Measurements from ENCODE around the gene NFKB2. TPM values are rescaled to one million over a fixed set of nuclear protein-coding genes. Genes with fewer than 3 reads are reported as not detected.

The NFKB2 gene
- total RNA-seq, 2 experiments from 2014 or later: 240 to 256 TPM

- Histone ChIP-seq H3K4me1 (ENCODE audit: insufficient read depth, low read length) (peaks cover 38% of the 10 kb centered on the region), H3K9me3 (ENCODE audit: control insufficient read depth in 1 of 2, insufficient read depth in 1 of 2, low read length in 2 of 2) (peaks cover 0 to under 1% of the 10 kb centered on the region in 2 experiments), H3K27ac (ENCODE audit: low read depth in 1 of 2, low read length in 2 of 2) (no peak overlapping the region), H3K36me3 (ENCODE audit: insufficient read depth, low read length) (peaks cover 39% of the 10 kb centered on the region), H3K27me3 (ENCODE audit: control insufficient read depth in 1 of 2, insufficient read depth in 2 of 2, low read length in 2 of 2) (peaks cover 0 to 2% of the 10 kb centered on the region in 2 experiments), H3K4me3 (ENCODE audit: low read length) (no peak overlapping the region)
- no peak for TF ChIP-seq CTCF (IDR thresholded peaks at IDR 0.05)
- peak overlapping the region; percentile 85 for H3K27ac Mint-ChIP-seq
- H3K36me3 Mint-ChIP-seq (ENCODE audit: low read depth): peaks cover 56% of the 10 kb centered on the region
- ATAC-seq (ENCODE audit: poor library complexity) (no peak), DNase-seq (peak in 3 of 14 experiments; percentile 5 to 46 (median 23))
- H3K27me3 Mint-ChIP-seq: peaks cover 5% of the 10 kb centered on the region
- H3K4me1 Mint-ChIP-seq (ENCODE audit: low read depth): peaks cover 36% of the 10 kb centered on the region
- POLR2A ChIA-PET: interaction anchor here (0.6 to 6.1 kb wide), 3 partner anchors 7 to 18 kb away, joined by 3 to 31 read pairs (median 16); partner anchors contain the start of genes FBXL15 and NFKB2
- intact Hi-C loops (cut with DNase I, micrococcal nuclease): no loop called here
- CTCF ChIA-PET: interaction anchor here (0.6 to 1.8 kb wide), 13 partner anchors 8 to 246 kb away, joined by 3 to 10 read pairs (median 3); partner anchors contain the start of gene NFKB2
- no peak overlapping the region for H3K4me3 Mint-ChIP-seq
- no peaks in the 10 kb centered on the region for H3K9me3 Mint-ChIP-seq
These were observed 7.6 kb downstream of the NFKB2 start for GRCh38 chr10:102403115-102403514.

- ChIA-PET POLR2A (interaction anchor here (1.0 to 6.1 kb wide), 3 partner anchors 9 to 46 kb away, joined by 3 to 31 read pairs (median 16); partner anchors contain the start of genes FBXL15 and NFKB2), CTCF (interaction anchor here (1.2 to 1.8 kb wide), 5 partner anchors 9 to 247 kb away, joined by 3 to 7 read pairs (median 4); partner anchors contain the start of gene NFKB2)
- Mint-ChIP-seq H3K36me3 (ENCODE audit: low read depth) (peaks cover 44% of the 10 kb centered on the region), H3K4me3 (peak overlapping the region; percentile 54), H3K27me3 (peaks cover 12% of the 10 kb centered on the region), H3K27ac (peak overlapping the region; percentile 85), H3K4me1 (ENCODE audit: low read depth) (peaks cover 36% of the 10 kb centered on the region), H3K9me3 (no peaks in the 10 kb centered on the region)
- no peak for TF ChIP-seq CTCF (IDR thresholded peaks at IDR 0.05)
- no peak overlapping the region for H3K4me3 ChIP-seq (ENCODE audit: low read length)
- DNase-seq: peak in 3 of 14 experiments; percentile 17 to 44 (median 24)
- intact Hi-C loops (cut with DNase I, micrococcal nuclease): no loop called here
- ATAC-seq (ENCODE audit: poor library complexity): no peak
- peaks cover 0 to 6% of the 10 kb centered on the region in 2 experiments for H3K27me3 ChIP-seq (ENCODE audit: control insufficient read depth in 1 of 2, insufficient read depth in 2 of 2, low read length in 2 of 2)
- peaks cover 0 to 5% of the 10 kb centered on the region in 2 experiments for H3K9me3 ChIP-seq (ENCODE audit: control insufficient read depth in 1 of 2, insufficient read depth in 1 of 2, low read length in 2 of 2)
- H3K27ac ChIP-seq (ENCODE audit: low read depth in 1 of 2, low read length in 2 of 2): no peak overlapping the region
- peaks cover 33% of the 10 kb centered on the region for H3K36me3 ChIP-seq (ENCODE audit: insufficient read depth, low read length)
- H3K4me1 ChIP-seq (ENCODE audit: insufficient read depth, low read length): peaks cover 35% of the 10 kb centered on the region
These were observed 9.0 kb downstream of the NFKB2 start for GRCh38 chr10:102404361-102405107.

GRCh38 chr10:102405108-102405571 is 9.6 kb downstream of the NFKB2 start:
- H3K27ac Mint-ChIP-seq: peak overlapping the region; percentile 85

More at GRCh38 chr10:102405108-102405571, 9.6 kb downstream of the NFKB2 start:
- Histone ChIP-seq H3K4me1 (ENCODE audit: insufficient read depth, low read length) (peaks cover 35% of the 10 kb centered on the region), H3K4me3 (ENCODE audit: low read length) (no peak overlapping the region), H3K27me3 (ENCODE audit: control insufficient read depth in 1 of 2, insufficient read depth in 2 of 2, low read length in 2 of 2) (peaks cover 0 to 10% of the 10 kb centered on the region in 2 experiments), H3K36me3 (ENCODE audit: insufficient read depth, low read length) (peaks cover 28% of the 10 kb centered on the region), H3K9me3 (ENCODE audit: control insufficient read depth in 1 of 2, insufficient read depth in 1 of 2, low read length in 2 of 2) (peaks cover 0 to 7% of the 10 kb centered on the region in 2 experiments), H3K27ac (ENCODE audit: low read depth in 1 of 2, low read length in 2 of 2) (no peak overlapping the region)
- H3K36me3 Mint-ChIP-seq (ENCODE audit: low read depth): peaks cover 42% of the 10 kb centered on the region
- intact Hi-C loops (cut with DNase I, micrococcal nuclease): no loop called here
- DNase-seq: peak in 2 of 14 experiments; percentile 29 to 53
- ATAC-seq (ENCODE audit: poor library complexity): no peak
- CTCF ChIA-PET: interaction anchor here (1.2 kb wide), 1 partner anchor 74 kb away, joined by 3 read pairs; no protein-coding TSS in a partner anchor
- peak overlapping the region; percentile 62 for H3K4me3 Mint-ChIP-seq
- peaks cover 18% of the 10 kb centered on the region for H3K27me3 Mint-ChIP-seq
- POLR2A ChIA-PET: interaction anchor here (1.0 to 6.1 kb wide), 3 partner anchors 9 to 45 kb away, joined by 3 to 31 read pairs (median 16); partner anchors contain the start of genes FBXL15 and NFKB2
- TF ChIP-seq CTCF (IDR thresholded peaks at IDR 0.05): no peak
- H3K9me3 Mint-ChIP-seq: no peaks in the 10 kb centered on the region
- H3K4me1 Mint-ChIP-seq (ENCODE audit: low read depth): peaks cover 37% of the 10 kb centered on the region
